NCI-H2081 treated with DMSO at 0.1 percent for 48 hours (cell line): ENCODE data around the gene HES3.

Experiments used
- DNase-seq: peaks from one replicate; lab custom pipeline; 2025; lab: John Stamatoyannopoulos, UW

Gene HES3

GRCh38 chr1:6262555-6263420, 18.8 kb downstream of the HES3 start:
- DNase-seq, result no peak

- DNase-seq, result no peak
Observed at GRCh38 chr1:6263716-6264115, 19.7 kb downstream of the HES3 start.

GRCh38 chr1:6265151-6265550, 21.2 kb downstream of the HES3 start:
- no peak for DNase-seq

- no peak for DNase-seq
Observed at GRCh38 chr1:6266641-6267040, 22.7 kb downstream of the HES3 start.

GRCh38 chr1:6267686-6268322, 23.8 kb downstream of the HES3 start:
- DNase-seq, result no peak

- DNase-seq, result no peak
Observed at GRCh38 chr1:6268415-6268814, 24.4 kb downstream of the HES3 start.

- DNase-seq, result no peak
Observed at GRCh38 chr1:6269296-6269695, 25.3 kb downstream of the HES3 start.

GRCh38 chr1:6269720-6270400, 25.9 kb downstream of the HES3 start:
- no peak for DNase-seq

GRCh38 chr1:6270401-6270800, 26.4 kb downstream of the HES3 start:
- no peak for DNase-seq

- DNase-seq, result no peak
Observed at GRCh38 chr1:6271006-6271405, 27.0 kb downstream of the HES3 start.

- DNase-seq, result no peak
Observed at GRCh38 chr1:6271554-6271953, 27.6 kb downstream of the HES3 start.

GRCh38 chr1:6272452-6272851, 28.5 kb downstream of the HES3 start:
- no peak for DNase-seq

GRCh38 chr1:6272868-6273267, 28.9 kb downstream of the HES3 start:
- no peak for DNase-seq

- DNase-seq, result no peak
Observed at GRCh38 chr1:6273380-6273891, 29.5 kb downstream of the HES3 start.

- DNase-seq, result no peak
Observed at GRCh38 chr1:6274102-6274501, 30.1 kb downstream of the HES3 start.

- DNase-seq, result no peak
Observed at GRCh38 chr1:6274622-6275139, 30.7 kb downstream of the HES3 start.

GRCh38 chr1:6275826-6276782, 32.1 kb downstream of the HES3 start:
- DNase-seq, result no peak

GRCh38 chr1:6276811-6277555, 33.0 kb downstream of the HES3 start:
- DNase-seq, result no peak

- no peak for DNase-seq
Observed at GRCh38 chr1:6278263-6278662, 34.3 kb downstream of the HES3 start.

GRCh38 chr1:6279066-6279465, 35.1 kb downstream of the HES3 start:
- no peak for DNase-seq
